ENCODE data around the gene PAK6.

The PAK6 gene

DNA sequence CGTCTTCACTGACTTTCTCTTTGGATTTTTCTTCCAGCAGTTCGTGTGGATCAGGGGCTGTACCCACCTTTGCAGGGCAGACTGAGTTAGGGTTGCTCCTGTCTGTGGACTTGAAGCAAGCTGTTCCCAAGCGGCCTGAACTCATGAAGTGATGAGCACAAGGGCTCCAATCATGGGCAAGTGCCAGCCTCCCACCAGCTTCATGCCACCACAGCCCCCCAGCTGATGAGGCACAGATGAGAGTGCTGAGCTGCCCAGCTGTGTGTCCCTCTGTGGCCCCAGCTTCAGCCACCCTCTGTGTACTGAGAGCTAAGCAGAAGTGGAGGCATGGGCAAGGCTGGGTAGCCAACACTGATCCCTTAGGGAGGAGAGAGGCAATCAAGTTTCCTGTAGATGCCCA, 72.1 kb downstream of the PAK6 start:
- TF ChIP-seq, protein P1, sequence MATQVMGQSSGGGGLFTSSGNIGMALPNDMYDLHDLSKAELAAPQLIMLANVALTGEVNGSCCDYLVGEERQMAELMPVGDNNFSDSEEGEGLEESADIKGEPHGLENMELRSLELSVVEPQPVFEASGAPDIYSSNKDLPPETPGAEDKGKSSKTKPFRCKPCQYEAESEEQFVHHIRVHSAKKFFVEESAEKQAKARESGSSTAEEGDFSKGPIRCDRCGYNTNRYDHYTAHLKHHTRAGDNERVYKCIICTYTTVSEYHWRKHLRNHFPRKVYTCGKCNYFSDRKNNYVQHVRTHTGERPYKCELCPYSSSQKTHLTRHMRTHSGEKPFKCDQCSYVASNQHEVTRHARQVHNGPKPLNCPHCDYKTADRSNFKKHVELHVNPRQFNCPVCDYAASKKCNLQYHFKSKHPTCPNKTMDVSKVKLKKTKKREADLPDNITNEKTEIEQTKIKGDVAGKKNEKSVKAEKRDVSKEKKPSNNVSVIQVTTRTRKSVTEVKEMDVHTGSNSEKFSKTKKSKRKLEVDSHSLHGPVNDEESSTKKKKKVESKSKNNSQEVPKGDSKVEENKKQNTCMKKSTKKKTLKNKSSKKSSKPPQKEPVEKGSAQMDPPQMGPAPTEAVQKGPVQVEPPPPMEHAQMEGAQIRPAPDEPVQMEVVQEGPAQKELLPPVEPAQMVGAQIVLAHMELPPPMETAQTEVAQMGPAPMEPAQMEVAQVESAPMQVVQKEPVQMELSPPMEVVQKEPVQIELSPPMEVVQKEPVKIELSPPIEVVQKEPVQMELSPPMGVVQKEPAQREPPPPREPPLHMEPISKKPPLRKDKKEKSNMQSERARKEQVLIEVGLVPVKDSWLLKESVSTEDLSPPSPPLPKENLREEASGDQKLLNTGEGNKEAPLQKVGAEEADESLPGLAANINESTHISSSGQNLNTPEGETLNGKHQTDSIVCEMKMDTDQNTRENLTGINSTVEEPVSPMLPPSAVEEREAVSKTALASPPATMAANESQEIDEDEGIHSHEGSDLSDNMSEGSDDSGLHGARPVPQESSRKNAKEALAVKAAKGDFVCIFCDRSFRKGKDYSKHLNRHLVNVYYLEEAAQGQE (IDR thresholded peaks at IDR 0.05; ENCODE audit: insufficient read depth in 1 of 2, low read depth in 2 of 2, low read length in 2 of 2) = no peak
- TF ChIP-seq FOXP2 (optimal IDR thresholded peaks at IDR 0.05; ENCODE audit: borderline replicate concordance, extremely low read depth, extremely low read length, insufficient read depth) (no peak), POLR2AphosphoS5 (IDR thresholded peaks at IDR 0.05; ENCODE audit: low read depth, low read length) (no peak), SIN3A (IDR thresholded peaks at IDR 0.05; ENCODE audit: borderline replicate concordance, insufficient read depth, low read length) (no peak)

DNA sequence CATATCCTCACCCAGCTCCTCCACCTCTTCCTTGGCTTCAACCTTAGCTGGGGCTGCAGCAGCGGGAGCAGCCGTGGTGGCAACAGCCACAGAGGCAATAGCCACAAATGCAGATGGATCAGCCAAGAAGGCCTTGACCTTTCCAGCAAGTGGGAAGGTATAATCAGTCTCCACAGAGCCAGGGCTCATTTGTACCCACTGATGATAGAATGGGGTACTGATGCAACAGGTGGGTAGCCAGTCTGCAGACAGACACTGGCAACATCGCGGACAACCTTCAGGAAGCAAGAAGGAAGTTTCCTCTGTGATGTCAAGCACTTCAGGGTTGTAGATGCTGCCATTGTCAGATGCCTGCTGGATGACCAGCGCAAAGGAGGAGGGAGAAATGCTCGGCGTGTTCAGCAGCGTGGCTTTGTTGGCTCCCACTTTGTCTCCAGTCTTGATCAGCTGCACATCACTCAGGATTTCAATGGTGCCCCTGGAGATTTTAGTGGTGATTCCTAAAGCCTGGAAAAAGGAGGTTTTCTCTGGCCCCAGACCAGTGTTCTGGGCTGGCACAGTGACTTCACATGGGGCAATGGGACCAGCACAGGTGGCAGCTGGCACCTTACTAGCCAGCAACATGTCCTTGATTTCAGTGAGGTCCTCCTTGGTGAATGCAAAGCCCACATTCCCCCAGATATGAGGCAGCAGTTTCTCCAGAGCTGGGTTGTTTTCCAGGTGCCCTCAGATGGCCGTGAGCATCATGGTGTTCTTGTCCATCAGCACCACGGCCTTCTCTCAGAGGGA, 73.7 kb downstream of the PAK6 start:
- no peak for TF ChIP-seq FOXP2 (optimal IDR thresholded peaks at IDR 0.05; ENCODE audit: borderline replicate concordance, extremely low read depth, extremely low read length, insufficient read depth)
- no peak for TF ChIP-seq TAF1 (IDR thresholded peaks at IDR 0.05; ENCODE audit: borderline replicate concordance, insufficient read depth, low read length)
- TF ChIP-seq, protein P1 (IDR thresholded peaks at IDR 0.05; ENCODE audit: insufficient read depth in 1 of 2, low read depth in 2 of 2, low read length in 2 of 2) = no peak
- TF ChIP-seq SIN3A (IDR thresholded peaks at IDR 0.05; ENCODE audit: borderline replicate concordance, insufficient read depth, low read length) = no peak
- no peak for TF ChIP-seq POLR2AphosphoS5 (IDR thresholded peaks at IDR 0.05; ENCODE audit: low read depth, low read length)

DNA sequence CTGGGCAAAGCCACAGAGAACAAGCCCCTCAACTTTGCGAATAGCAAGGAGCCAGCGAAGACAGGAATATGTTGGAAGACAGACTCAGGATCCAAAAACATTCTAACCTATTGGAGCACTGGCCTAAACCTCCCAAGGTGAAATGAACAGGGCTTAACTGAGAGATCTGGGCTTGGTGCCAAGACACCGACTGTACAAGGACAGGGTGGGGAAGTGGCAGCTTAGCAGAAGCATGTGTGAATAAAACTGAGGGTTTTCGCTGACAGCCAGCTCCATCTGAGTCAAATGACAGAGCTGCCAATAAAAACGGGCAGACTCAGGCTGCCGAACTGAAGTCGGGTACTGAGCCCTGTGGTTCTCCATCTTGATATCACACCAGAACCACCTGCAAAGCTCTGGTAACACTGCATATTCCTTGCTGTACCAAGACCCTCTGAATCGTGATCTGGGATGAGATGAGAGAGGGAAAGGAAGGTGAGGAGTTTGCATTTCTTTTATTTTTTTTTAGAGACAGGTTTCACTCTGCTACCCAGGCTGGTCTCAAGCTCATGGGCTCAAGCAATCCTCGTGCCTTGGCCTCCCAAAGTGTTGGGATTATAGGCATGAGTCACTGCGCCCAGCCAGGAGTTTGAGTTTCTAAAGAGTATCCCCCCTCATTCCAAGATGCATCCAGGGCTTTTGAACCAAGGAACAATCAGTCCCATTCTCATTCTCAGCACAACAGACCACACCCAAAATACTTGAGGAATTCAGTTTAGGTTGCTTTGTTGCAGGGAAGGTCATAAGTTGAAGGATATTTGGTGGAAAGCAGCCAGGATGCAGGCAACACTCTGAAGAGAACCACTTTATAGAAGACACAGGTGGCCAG, 74.9 kb downstream of the PAK6 start:
- TF ChIP-seq TAF1 (IDR thresholded peaks at IDR 0.05; ENCODE audit: borderline replicate concordance, insufficient read depth, low read length) = no peak
- TF ChIP-seq, protein P1 (IDR thresholded peaks at IDR 0.05; ENCODE audit: insufficient read depth in 1 of 2, low read depth in 2 of 2, low read length in 2 of 2) = no peak
- TF ChIP-seq POLR2AphosphoS5 (IDR thresholded peaks at IDR 0.05; ENCODE audit: low read depth, low read length) = no peak
- no peak for TF ChIP-seq SIN3A (IDR thresholded peaks at IDR 0.05; ENCODE audit: borderline replicate concordance, insufficient read depth, low read length)
- TF ChIP-seq FOXP2 (optimal IDR thresholded peaks at IDR 0.05; ENCODE audit: borderline replicate concordance, extremely low read depth, extremely low read length, insufficient read depth) = no peak

DNA sequence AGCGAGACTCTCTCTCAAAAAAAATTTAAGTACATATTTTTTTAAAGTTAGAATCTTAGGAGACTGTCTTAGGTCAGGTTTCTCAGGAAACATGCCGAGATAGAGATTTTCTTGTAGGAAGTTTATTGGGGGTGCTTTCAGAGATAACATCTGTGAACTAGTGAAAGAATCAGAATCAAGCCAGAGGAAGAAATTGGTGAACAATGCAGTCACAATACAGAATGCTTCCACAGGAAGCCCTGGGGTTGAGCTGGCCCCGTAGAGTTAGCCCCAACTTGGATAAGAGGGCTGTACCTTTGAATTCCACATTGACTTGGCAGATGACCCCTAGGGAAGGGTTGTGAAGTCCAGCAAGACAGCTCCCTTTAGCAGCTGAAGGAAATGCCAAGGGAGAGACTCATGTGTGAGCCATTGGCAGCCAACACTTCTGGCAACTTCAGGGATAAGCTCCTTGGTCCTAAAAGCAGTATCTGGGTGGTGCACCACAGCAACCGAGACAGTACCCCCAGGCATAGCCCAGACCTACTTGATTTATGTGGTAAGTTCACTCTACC, 75.9 kb downstream of the PAK6 start:
- TF ChIP-seq FOXP2 (optimal IDR thresholded peaks at IDR 0.05; ENCODE audit: borderline replicate concordance, extremely low read depth, extremely low read length, insufficient read depth) = no peak
- TF ChIP-seq, protein P1 (IDR thresholded peaks at IDR 0.05; ENCODE audit: insufficient read depth in 1 of 2, low read depth in 2 of 2, low read length in 2 of 2) = no peak
- no peak for TF ChIP-seq SIN3A (IDR thresholded peaks at IDR 0.05; ENCODE audit: borderline replicate concordance, insufficient read depth, low read length)
- no peak for TF ChIP-seq TAF1 (IDR thresholded peaks at IDR 0.05; ENCODE audit: borderline replicate concordance, insufficient read depth, low read length)
- TF ChIP-seq POLR2AphosphoS5 (IDR thresholded peaks at IDR 0.05; ENCODE audit: low read depth, low read length) = no peak

All from PFSK-1 (cell line).